ENCODE measurements around the gene STRIP2.
A peak's percentile ranks its signal among the peaks of the same experiment; 100 is the strongest.

The STRIP2 gene

DNA sequence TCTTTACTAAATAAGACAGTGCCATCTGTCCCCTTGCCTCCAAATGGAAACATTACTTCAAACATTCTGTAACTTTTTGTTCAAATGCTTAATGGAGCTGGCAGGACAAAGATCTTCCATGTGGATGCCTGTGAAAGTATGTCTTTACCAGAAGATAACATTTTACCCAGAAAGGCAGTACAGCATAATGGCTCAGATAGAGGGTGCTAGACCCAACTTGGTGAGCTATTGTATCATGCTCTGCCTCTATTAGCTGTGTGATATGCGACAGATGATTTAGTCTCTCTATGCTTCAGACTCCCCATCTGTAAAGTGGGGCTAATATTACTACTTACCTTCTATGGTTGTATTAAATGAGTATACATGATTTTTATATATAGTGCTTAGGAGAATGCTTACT, 59.3 kb downstream of the STRIP2 start:
- no peak for TF ChIP-seq KLF9 (tag by site-specific recombination; IDR thresholded peaks at IDR 0.05; ENCODE audit: low read depth)
- TF ChIP-seq ZNF404 (tag by site-specific recombination; IDR thresholded peaks at IDR 0.05) = no peak
- Histone ChIP-seq H3K27ac (ENCODE audit: extremely low read depth, low read depth, low read length) (no peak overlapping the region), H3K36me3 (ENCODE audit: control insufficient read depth in 2 of 2, insufficient read depth in 1 of 2, low read length in 2 of 2) (no peaks in the 10 kb centered on the region), H3K4me1 (ENCODE audit: control insufficient read depth, insufficient read depth, low read length) (no peaks in the 10 kb centered on the region), H3K4me3 (ENCODE audit: low read depth, low read length) (no peak overlapping the region), H3K9me3 (ENCODE audit: control insufficient read depth, insufficient read depth, low read depth, low read length) (no peaks in the 10 kb centered on the region)
- ChIA-PET CTCF (interaction anchor here (0.6 to 1.6 kb wide), 3 partner anchors 10 to 388 kb away, joined by 3 to 7 read pairs (median 3); no protein-coding TSS in a partner anchor), POLR2A (no interaction called here)

DNA sequence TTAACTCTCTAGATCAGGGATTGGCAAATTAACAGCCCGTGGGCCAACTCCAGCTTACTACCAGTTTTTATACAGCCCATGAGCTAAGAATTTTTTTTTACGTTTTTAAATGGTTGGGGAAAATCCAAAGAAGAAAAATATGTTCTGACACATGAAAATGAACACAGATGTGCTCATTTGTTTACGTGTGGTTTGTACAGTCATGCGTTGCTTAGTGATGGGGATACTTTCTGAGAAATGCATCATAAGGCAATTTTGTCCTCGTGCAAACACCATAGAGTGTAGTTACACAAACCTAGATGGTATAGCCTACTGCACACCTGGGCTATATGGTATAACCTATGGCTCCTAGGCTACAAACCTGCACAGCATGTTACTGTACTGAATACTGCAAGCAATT, 59.8 kb downstream of the STRIP2 start:
- Histone ChIP-seq H3K36me3 (ENCODE audit: control insufficient read depth in 2 of 2, insufficient read depth in 1 of 2, low read length in 2 of 2) (no peaks in the 10 kb centered on the region), H3K9me3 (ENCODE audit: control insufficient read depth, insufficient read depth, low read depth, low read length) (no peaks in the 10 kb centered on the region), H3K27ac (ENCODE audit: extremely low read depth, low read depth, low read length) (no peak overlapping the region), H3K4me3 (ENCODE audit: low read depth, low read length) (no peak overlapping the region), H3K4me1 (ENCODE audit: control insufficient read depth, insufficient read depth, low read length) (no peaks in the 10 kb centered on the region)
- CTCF ChIA-PET = interaction anchor here (0.6 to 1.6 kb wide), 3 partner anchors 10 to 162 kb away, joined by 3 to 7 read pairs (median 3); no protein-coding TSS in a partner anchor
- POLR2A ChIA-PET = no interaction called here
- TF ChIP-seq, protein P1, sequence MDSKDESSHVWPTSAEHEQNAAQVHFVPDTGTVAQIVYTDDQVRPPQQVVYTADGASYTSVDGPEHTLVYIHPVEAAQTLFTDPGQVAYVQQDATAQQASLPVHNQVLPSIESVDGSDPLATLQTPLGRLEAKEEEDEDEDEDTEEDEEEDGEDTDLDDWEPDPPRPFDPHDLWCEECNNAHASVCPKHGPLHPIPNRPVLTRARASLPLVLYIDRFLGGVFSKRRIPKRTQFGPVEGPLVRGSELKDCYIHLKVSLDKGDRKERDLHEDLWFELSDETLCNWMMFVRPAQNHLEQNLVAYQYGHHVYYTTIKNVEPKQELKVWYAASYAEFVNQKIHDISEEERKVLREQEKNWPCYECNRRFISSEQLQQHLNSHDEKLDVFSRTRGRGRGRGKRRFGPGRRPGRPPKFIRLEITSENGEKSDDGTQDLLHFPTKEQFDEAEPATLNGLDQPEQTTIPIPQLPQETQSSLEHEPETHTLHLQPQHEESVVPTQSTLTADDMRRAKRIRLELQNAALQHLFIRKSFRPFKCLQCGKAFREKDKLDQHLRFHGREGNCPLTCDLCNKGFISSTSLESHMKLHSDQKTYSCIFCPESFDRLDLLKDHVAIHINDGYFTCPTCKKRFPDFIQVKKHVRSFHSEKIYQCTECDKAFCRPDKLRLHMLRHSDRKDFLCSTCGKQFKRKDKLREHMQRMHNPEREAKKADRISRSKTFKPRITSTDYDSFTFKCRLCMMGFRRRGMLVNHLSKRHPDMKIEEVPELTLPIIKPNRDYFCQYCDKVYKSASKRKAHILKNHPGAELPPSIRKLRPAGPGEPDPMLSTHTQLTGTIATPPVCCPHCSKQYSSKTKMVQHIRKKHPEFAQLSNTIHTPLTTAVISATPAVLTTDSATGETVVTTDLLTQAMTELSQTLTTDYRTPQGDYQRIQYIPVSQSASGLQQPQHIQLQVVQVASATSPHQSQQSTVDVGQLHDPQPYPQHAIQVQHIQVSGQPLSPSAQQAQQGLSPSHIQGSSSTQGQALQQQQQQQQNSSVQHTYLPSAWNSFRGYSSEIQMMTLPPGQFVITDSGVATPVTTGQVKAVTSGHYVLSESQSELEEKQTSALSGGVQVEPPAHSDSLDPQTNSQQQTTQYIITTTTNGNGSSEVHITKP (tag by site-specific recombination; IDR thresholded peaks at IDR 0.05) = peak; percentile 67
- TF ChIP-seq, protein P2, sequence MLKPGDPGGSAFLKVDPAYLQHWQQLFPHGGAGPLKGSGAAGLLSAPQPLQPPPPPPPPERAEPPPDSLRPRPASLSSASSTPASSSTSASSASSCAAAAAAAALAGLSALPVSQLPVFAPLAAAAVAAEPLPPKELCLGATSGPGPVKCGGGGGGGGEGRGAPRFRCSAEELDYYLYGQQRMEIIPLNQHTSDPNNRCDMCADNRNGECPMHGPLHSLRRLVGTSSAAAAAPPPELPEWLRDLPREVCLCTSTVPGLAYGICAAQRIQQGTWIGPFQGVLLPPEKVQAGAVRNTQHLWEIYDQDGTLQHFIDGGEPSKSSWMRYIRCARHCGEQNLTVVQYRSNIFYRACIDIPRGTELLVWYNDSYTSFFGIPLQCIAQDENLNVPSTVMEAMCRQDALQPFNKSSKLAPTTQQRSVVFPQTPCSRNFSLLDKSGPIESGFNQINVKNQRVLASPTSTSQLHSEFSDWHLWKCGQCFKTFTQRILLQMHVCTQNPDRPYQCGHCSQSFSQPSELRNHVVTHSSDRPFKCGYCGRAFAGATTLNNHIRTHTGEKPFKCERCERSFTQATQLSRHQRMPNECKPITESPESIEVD (tag by site-specific recombination; IDR thresholded peaks at IDR 0.05) = peak; percentile 16; the same call in 1 of the 2 replicates
- TF ChIP-seq HOXC10 (CRISPR knock-in tag; IDR thresholded peaks at IDR 0.05) = no peak

DNA sequence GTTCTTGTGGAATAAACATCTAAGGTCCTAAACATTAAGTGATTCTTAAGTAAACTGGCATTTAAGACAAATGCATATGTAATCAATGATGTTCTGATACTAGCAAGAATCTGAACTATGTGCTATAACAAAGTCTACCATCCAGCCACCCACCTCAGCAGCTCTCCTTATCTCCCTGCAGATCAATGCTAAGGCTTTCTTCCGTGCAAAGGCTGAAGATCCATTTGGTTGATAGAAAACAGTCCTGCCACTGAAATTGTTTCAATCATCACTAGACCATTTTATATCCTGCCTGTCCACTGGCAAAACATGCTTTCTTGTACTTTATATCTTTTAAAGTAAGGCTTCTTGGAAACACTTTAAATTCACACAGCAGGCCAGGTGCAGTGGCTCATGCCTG, 61.8 kb downstream of the STRIP2 start:
- Histone ChIP-seq H3K4me1 (ENCODE audit: control insufficient read depth, insufficient read depth, low read length) (no peaks in the 10 kb centered on the region), H3K4me3 (ENCODE audit: low read depth, low read length) (no peak overlapping the region), H3K9me3 (ENCODE audit: control insufficient read depth, insufficient read depth, low read depth, low read length) (no peaks in the 10 kb centered on the region), H3K36me3 (ENCODE audit: control insufficient read depth in 2 of 2, insufficient read depth in 1 of 2, low read length in 2 of 2) (no peaks in the 10 kb centered on the region), H3K27ac (ENCODE audit: extremely low read depth, low read depth, low read length) (no peak overlapping the region)
- CTCF ChIA-PET = interaction anchor here (0.7 kb wide), 1 partner anchor 320 kb away, joined by 4 read pairs; no protein-coding TSS in a partner anchor
- POLR2A ChIA-PET = interaction anchor here (0.6 kb wide), 1 partner anchor 34 kb away, joined by 6 read pairs; no protein-coding TSS in a partner anchor
- TF ChIP-seq MEIS1 (CRISPR knock-in tag; IDR thresholded peaks at IDR 0.05; ENCODE audit: borderline replicate concordance) (no peak), ZNF202 (tag by site-specific recombination; IDR thresholded peaks at IDR 0.05; ENCODE audit: borderline replicate concordance) (no peak), EGR2 (tag by site-specific recombination; IDR thresholded peaks at IDR 0.05; ENCODE audit: low read depth) (no peak), ZNF248 (tag by site-specific recombination; IDR thresholded peaks at IDR 0.05) (no peak), SALL2 (tag by site-specific recombination; IDR thresholded peaks at IDR 0.05; ENCODE audit: borderline replicate concordance) (no peak), ZNF530 (tag by site-specific recombination; IDR thresholded peaks at IDR 0.05; ENCODE audit: low read depth) (no peak), ZNF621 (tag by site-specific recombination; IDR thresholded peaks at IDR 0.05) (no peak)
- TF ChIP-seq, protein P3, sequence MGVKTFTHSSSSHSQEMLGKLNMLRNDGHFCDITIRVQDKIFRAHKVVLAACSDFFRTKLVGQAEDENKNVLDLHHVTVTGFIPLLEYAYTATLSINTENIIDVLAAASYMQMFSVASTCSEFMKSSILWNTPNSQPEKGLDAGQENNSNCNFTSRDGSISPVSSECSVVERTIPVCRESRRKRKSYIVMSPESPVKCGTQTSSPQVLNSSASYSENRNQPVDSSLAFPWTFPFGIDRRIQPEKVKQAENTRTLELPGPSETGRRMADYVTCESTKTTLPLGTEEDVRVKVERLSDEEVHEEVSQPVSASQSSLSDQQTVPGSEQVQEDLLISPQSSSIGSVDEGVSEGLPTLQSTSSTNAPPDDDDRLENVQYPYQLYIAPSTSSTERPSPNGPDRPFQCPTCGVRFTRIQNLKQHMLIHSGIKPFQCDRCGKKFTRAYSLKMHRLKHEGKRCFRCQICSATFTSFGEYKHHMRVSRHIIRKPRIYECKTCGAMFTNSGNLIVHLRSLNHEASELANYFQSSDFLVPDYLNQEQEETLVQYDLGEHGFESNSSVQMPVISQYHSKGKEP (tag by site-specific recombination; IDR thresholded peaks at IDR 0.05) = no peak
- TF ChIP-seq, protein P4, sequence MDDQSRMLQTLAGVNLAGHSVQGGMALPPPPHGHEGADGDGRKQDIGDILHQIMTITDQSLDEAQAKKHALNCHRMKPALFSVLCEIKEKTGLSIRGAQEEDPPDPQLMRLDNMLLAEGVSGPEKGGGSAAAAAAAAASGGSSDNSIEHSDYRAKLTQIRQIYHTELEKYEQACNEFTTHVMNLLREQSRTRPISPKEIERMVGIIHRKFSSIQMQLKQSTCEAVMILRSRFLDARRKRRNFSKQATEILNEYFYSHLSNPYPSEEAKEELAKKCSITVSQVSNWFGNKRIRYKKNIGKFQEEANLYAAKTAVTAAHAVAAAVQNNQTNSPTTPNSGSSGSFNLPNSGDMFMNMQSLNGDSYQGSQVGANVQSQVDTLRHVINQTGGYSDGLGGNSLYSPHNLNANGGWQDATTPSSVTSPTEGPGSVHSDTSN (CRISPR knock-in tag; IDR thresholded peaks at IDR 0.05) = no peak
- TF ChIP-seq, protein P5, sequence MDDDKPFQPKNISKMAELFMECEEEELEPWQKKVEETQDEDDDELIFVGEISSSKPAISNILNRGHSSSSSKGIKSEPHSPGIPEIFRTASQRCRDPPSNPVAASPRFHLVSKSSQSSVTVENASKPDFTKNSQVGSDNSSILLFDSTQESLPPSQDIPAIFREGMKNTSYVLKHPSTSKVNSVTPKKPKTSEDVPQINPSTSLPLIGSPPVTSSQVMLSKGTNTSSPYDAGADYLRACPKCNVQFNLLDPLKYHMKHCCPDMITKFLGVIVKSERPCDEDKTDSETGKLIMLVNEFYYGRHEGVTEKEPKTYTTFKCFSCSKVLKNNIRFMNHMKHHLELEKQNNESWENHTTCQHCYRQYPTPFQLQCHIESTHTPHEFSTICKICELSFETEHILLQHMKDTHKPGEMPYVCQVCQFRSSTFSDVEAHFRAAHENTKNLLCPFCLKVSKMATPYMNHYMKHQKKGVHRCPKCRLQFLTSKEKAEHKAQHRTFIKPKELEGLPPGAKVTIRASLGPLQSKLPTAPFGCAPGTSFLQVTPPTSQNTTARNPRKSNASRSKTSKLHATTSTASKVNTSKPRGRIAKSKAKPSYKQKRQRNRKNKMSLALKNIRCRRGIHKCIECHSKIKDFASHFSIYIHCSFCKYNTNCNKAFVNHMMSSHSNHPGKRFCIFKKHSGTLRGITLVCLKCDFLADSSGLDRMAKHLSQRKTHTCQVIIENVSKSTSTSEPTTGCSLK (tag by site-specific recombination; IDR thresholded peaks at IDR 0.05) = no peak
- TF ChIP-seq, protein P6, sequence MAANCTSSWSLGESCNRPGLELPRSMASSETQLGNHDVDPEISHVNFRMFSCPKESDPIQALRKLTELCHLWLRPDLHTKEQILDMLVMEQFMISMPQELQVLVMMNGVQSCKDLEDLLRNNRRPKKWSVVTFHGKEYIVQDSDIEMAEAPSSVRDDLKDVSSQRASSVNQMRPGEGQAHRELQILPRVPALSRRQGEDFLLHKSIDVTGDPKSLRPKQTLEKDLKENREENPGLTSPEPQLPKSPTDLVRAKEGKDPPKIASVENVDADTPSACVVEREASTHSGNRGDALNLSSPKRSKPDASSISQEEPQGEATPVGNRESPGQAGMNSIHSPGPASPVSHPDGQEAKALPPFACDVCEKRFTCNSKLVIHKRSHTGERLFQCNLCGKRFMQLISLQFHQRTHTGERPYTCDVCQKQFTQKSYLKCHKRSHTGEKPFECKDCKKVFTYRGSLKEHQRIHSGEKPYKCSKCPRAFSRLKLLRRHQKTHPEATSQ (tag by site-specific recombination; IDR thresholded peaks at IDR 0.05) = no peak

Data from HEK293 (cell line).